ENCODE data around the gene SIRT3. TPM values are rescaled to one million over a fixed set of nuclear protein-coding genes. Genes with fewer than 3 reads are reported as not detected.

Gene SIRT3
- total RNA-seq, 3 donors from 2014 or later: 19.3 to 22.1 (median 22.0) TPM

GRCh38 chr11:203945-204586 is 32.1 kb downstream of the SIRT3 start:
- H3K4me1 ChIP-seq (ENCODE audit: low read depth): peaks cover 12% of the 10 kb centered on the region
- no peaks in the 10 kb centered on the region for H3K9me3 ChIP-seq
- H3K4me3 ChIP-seq: no peak overlapping the region
- no peak for TF ChIP-seq CTCF (IDR thresholded peaks at IDR 0.05)
- intact Hi-C loops (cut with DNase I, micrococcal nuclease): no loop called here
- peaks cover 5% of the 10 kb centered on the region for H3K36me3 ChIP-seq (ENCODE audit: low read depth)
- DNase-seq (no peak), ATAC-seq (no peak)

- peaks cover 5% of the 10 kb centered on the region for H3K36me3 ChIP-seq (ENCODE audit: low read depth)
- ATAC-seq: no peak
- no peak overlapping the region for H3K4me3 ChIP-seq
- H3K4me1 ChIP-seq (ENCODE audit: low read depth): peaks cover 12% of the 10 kb centered on the region
- H3K9me3 ChIP-seq: no peaks in the 10 kb centered on the region
- peak in 1 of 3 donors; percentile 42 for DNase-seq
- no peak for TF ChIP-seq CTCF (IDR thresholded peaks at IDR 0.05)
- intact Hi-C loops (cut with DNase I, micrococcal nuclease): no loop called here
These were observed 32.8 kb downstream of the SIRT3 start for GRCh38 chr11:203056-203944.

DNA sequence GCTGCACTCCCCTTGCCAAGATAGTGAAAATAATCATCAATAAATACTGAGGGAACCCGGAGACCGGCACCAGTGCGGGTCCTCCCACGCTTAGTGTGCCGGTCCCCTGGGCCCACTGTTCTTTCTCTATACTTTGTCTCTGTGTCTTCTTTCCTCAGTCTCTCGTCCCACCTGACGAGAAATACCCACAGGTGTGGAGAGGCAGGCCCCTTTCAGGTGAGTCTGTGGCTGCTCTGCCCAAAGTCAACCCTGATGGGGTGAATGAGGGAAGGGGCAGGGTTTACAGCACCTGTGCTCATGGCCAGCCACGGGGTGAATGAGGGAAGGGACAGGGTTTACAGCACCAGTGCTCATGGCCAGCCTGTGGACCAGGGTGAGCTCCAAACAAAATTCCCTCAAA is 33.7 kb downstream of the SIRT3 start:
- DNase-seq (no peak), ATAC-seq (no peak)
- H3K4me3 ChIP-seq: no peak overlapping the region
- H3K36me3 ChIP-seq (ENCODE audit: low read depth): peaks cover 5% of the 10 kb centered on the region
- no peaks in the 10 kb centered on the region for H3K9me3 ChIP-seq
- intact Hi-C loops (cut with DNase I, micrococcal nuclease): no loop called here
- H3K4me1 ChIP-seq (ENCODE audit: low read depth): peaks cover 12% of the 10 kb centered on the region
- TF ChIP-seq CTCF (IDR thresholded peaks at IDR 0.05): no peak

DNA sequence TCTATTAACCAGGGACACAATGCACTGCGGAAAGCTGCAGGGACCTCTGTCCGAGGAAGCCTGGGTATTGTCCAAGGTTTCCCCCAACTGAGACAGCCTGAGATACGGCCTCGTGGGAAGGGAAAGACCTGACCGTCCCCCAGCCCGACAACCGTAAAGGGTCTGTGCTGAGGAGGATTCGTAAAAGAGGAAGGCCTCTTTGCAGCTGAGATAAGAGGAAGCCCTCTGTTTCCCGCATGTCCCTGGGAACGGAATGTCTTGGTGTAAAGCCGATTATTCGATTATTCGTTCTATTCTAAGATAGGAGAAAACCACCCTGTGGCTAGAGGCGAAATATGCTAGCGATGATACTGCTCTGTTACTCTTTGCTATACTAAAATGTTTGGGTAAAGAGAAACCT is 34.2 kb downstream of the SIRT3 start:
- peaks cover 5% of the 10 kb centered on the region for H3K36me3 ChIP-seq (ENCODE audit: low read depth)
- peaks cover 12% of the 10 kb centered on the region for H3K4me1 ChIP-seq (ENCODE audit: low read depth)
- DNase-seq (no peak), ATAC-seq (no peak)
- H3K9me3 ChIP-seq: no peaks in the 10 kb centered on the region
- TF ChIP-seq CTCF (IDR thresholded peaks at IDR 0.05): no peak
- no peak overlapping the region for H3K4me3 ChIP-seq
- intact Hi-C loops (cut with DNase I, micrococcal nuclease): no loop called here

GRCh38 chr11:200224-201003 is 35.7 kb downstream of the SIRT3 start:
- no peak for TF ChIP-seq CTCF (IDR thresholded peaks at IDR 0.05)
- ATAC-seq: no peak
- no peak for DNase-seq

More at GRCh38 chr11:200224-201003, 35.7 kb downstream of the SIRT3 start:
- intact Hi-C loops (cut with DNase I, micrococcal nuclease): no loop called here
- Histone ChIP-seq H3K4me1 (ENCODE audit: low read depth) (peaks cover 3% of the 10 kb centered on the region), H3K4me3 (no peak overlapping the region), H3K36me3 (ENCODE audit: low read depth) (peaks cover 5% of the 10 kb centered on the region), H3K9me3 (no peaks in the 10 kb centered on the region)

Measured in mucosa of descending colon (tissue), 3 donors.